ENCODE data around the gene CDC42BPB. TPM values are rescaled to one million over a fixed set of nuclear protein-coding genes. Genes with fewer than 3 reads are reported as not detected.

CDC42BPB gene
- total RNA-seq, 1 experiment from 2014 or later = 82.7 TPM

- Mint-ChIP-seq H3K36me3 (ENCODE audit: insufficient read depth, unreplicated experiment) (peaks cover 84% of the 10 kb centered on the region), H3K27me3 (ENCODE audit: insufficient read depth, unreplicated experiment) (no peaks in the 10 kb centered on the region), H3K4me1 (ENCODE audit: insufficient read depth, unreplicated experiment) (peaks cover 15% of the 10 kb centered on the region), H3K9me3 (ENCODE audit: unreplicated experiment) (no peaks in the 10 kb centered on the region), H3K27ac (ENCODE audit: low read depth, unreplicated experiment) (no peak overlapping the region), H3K4me3 (ENCODE audit: unreplicated experiment) (no peak overlapping the region)
- CTCF ChIA-PET = no interaction called here
- TF ChIP-seq, protein P1, sequence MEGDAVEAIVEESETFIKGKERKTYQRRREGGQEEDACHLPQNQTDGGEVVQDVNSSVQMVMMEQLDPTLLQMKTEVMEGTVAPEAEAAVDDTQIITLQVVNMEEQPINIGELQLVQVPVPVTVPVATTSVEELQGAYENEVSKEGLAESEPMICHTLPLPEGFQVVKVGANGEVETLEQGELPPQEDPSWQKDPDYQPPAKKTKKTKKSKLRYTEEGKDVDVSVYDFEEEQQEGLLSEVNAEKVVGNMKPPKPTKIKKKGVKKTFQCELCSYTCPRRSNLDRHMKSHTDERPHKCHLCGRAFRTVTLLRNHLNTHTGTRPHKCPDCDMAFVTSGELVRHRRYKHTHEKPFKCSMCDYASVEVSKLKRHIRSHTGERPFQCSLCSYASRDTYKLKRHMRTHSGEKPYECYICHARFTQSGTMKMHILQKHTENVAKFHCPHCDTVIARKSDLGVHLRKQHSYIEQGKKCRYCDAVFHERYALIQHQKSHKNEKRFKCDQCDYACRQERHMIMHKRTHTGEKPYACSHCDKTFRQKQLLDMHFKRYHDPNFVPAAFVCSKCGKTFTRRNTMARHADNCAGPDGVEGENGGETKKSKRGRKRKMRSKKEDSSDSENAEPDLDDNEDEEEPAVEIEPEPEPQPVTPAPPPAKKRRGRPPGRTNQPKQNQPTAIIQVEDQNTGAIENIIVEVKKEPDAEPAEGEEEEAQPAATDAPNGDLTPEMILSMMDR (IDR thresholded peaks at IDR 0.05; ENCODE audit: unreplicated experiment) = no peak
- no peak for DNase-seq (ENCODE audit: unreplicated experiment)
- intact Hi-C loops (cut with micrococcal nuclease) = no loop called here
- no TSS peak for BruUV-seq (replicated peaks)
- POLR2A ChIA-PET = no interaction called here
These were observed 112.7 kb downstream of the CDC42BPB start for GRCh38 chr14:102944448-102945330.

- H3K36me3 Mint-ChIP-seq (ENCODE audit: insufficient read depth, unreplicated experiment) = peaks cover 84% of the 10 kb centered on the region
- CTCF ChIA-PET = no interaction called here
These were observed 113.4 kb downstream of the CDC42BPB start for GRCh38 chr14:102943979-102944378.

GRCh38 chr14:102943454-102943853, 113.9 kb downstream of the CDC42BPB start:
- no peaks in the 10 kb centered on the region for H3K9me3 Mint-ChIP-seq (ENCODE audit: unreplicated experiment)
- peaks cover 84% of the 10 kb centered on the region for H3K36me3 Mint-ChIP-seq (ENCODE audit: insufficient read depth, unreplicated experiment)
- H3K27me3 Mint-ChIP-seq (ENCODE audit: insufficient read depth, unreplicated experiment) = no peaks in the 10 kb centered on the region
- TF ChIP-seq, protein P1 (IDR thresholded peaks at IDR 0.05; ENCODE audit: unreplicated experiment) = no peak
- BruUV-seq (replicated peaks) = no TSS peak
- no peak overlapping the region for H3K4me3 Mint-ChIP-seq (ENCODE audit: unreplicated experiment)
- DNase-seq (ENCODE audit: unreplicated experiment) = no peak
- intact Hi-C loops (cut with micrococcal nuclease) = no loop called here
- ChIA-PET CTCF (interaction anchor here (0.6 kb wide), 1 partner anchor 53 kb away, joined by 3 read pairs; no protein-coding TSS in a partner anchor), POLR2A (interaction anchor here (0.7 kb wide), 1 partner anchor 90 kb away, joined by 3 read pairs; no protein-coding TSS in a partner anchor)
- H3K27ac Mint-ChIP-seq (ENCODE audit: low read depth, unreplicated experiment) = no peak overlapping the region
- H3K4me1 Mint-ChIP-seq (ENCODE audit: insufficient read depth, unreplicated experiment) = peaks cover 15% of the 10 kb centered on the region

More at GRCh38 chr14:102943979-102944378, 113.4 kb downstream of the CDC42BPB start:
- Mint-ChIP-seq H3K4me3 (ENCODE audit: unreplicated experiment) (no peak overlapping the region), H3K27ac (ENCODE audit: low read depth, unreplicated experiment) (no peak overlapping the region), H3K27me3 (ENCODE audit: insufficient read depth, unreplicated experiment) (no peaks in the 10 kb centered on the region), H3K9me3 (ENCODE audit: unreplicated experiment) (no peaks in the 10 kb centered on the region), H3K4me1 (ENCODE audit: insufficient read depth, unreplicated experiment) (peaks cover 15% of the 10 kb centered on the region)
- TSS peak; percentile 42 for BruUV-seq (replicated peaks)
- no peak for DNase-seq (ENCODE audit: unreplicated experiment)
- TF ChIP-seq, protein P1 (IDR thresholded peaks at IDR 0.05; ENCODE audit: unreplicated experiment) = no peak
- intact Hi-C loops (cut with micrococcal nuclease) = no loop called here
- POLR2A ChIA-PET = no interaction called here

GRCh38 chr14:102942069-102942468, 115.3 kb downstream of the CDC42BPB start:
- peaks cover 89% of the 10 kb centered on the region for H3K36me3 Mint-ChIP-seq (ENCODE audit: insufficient read depth, unreplicated experiment)
- H3K27me3 Mint-ChIP-seq (ENCODE audit: insufficient read depth, unreplicated experiment) = no peaks in the 10 kb centered on the region
- TF ChIP-seq, protein P1 (IDR thresholded peaks at IDR 0.05; ENCODE audit: unreplicated experiment) = no peak
- H3K4me1 Mint-ChIP-seq (ENCODE audit: insufficient read depth, unreplicated experiment) = peaks cover 15% of the 10 kb centered on the region
- DNase-seq (ENCODE audit: unreplicated experiment) = no peak
- H3K4me3 Mint-ChIP-seq (ENCODE audit: unreplicated experiment) = no peak overlapping the region
- H3K9me3 Mint-ChIP-seq (ENCODE audit: unreplicated experiment) = no peaks in the 10 kb centered on the region
- POLR2A ChIA-PET = interaction anchor here (1.1 kb wide), 1 partner anchor 8 kb away, joined by 3 read pairs; no protein-coding TSS in a partner anchor
- intact Hi-C loops (cut with micrococcal nuclease) = no loop called here
- no peak overlapping the region for H3K27ac Mint-ChIP-seq (ENCODE audit: low read depth, unreplicated experiment)
- BruUV-seq (replicated peaks) = no TSS peak
- CTCF ChIA-PET = no interaction called here

Data from MCF 10A (cell line).